Calu3 (cell line): ENCODE results near the gene PCDHGA3. TPM values are rescaled to one million over a fixed set of nuclear protein-coding genes. Genes with fewer than 3 reads are reported as not detected.

ENCODE experiments used
- Bru-seq: library from RNA; stranded (reverse); fragments of 400-500 nt; gene quantifications from one replicate; lab custom pipeline; 2021; lab: Mats Ljungman, UMichigan
- BruChase-seq, 2 experiments: library from RNA; stranded (reverse); fragments of 400-500 nt; gene quantifications; one replicate each; lab custom pipeline; 2021; lab: Mats Ljungman, UMichigan
- BruUV-seq: library from RNA; stranded (reverse); fragments of 400-500 nt; replicated peaks from 2 replicates; lab custom pipeline; 2021; lab: Mats Ljungman, UMichigan
- CTCF ChIA-PET: fragments of 300-600 bp; sonication (Branson Sonifier 250); formaldehyde crosslinking; loops from one replicate; lab custom pipeline; 2022; ENCODE audit warnings: antibody characterized with exemption; lab: Charles Lee
- DNase-seq: peaks from one replicate; pipeline ENCODE4 v3.0.0; 2022
- H3K27ac Mint-ChIP-seq: one replicate; pipeline ENCODE4 v1.8.0; 2022; ENCODE audit warnings: mixed read lengths; ENCODE audit not compliant: unreplicated experiment
- H3K27me3 Mint-ChIP-seq: one replicate; pipeline ENCODE4 v1.8.0; 2022; ENCODE audit warnings: mixed read lengths; ENCODE audit not compliant: unreplicated experiment
- H3K36me3 Mint-ChIP-seq: one replicate; pipeline ENCODE4 v1.8.0; 2022; ENCODE audit warnings: mild to moderate bottlenecking, moderate library complexity, mixed read lengths; ENCODE audit not compliant: insufficient read depth, unreplicated experiment
- H3K4me1 Mint-ChIP-seq: one replicate; pipeline ENCODE4 v1.8.0; 2022; ENCODE audit warnings: mild to moderate bottlenecking, low read depth, mixed read lengths; ENCODE audit not compliant: unreplicated experiment
- H3K4me3 Mint-ChIP-seq: one replicate; pipeline ENCODE4 v1.8.0; 2022; ENCODE audit warnings: mild to moderate bottlenecking, low read depth, moderate library complexity, mixed read lengths; ENCODE audit not compliant: unreplicated experiment
- H3K9me3 Mint-ChIP-seq: one replicate; pipeline ENCODE4 v1.8.0; 2022; ENCODE audit warnings: low read depth, mixed read lengths; ENCODE audit not compliant: unreplicated experiment
- CTCF ChIP-seq: fragments of 200-600 bp; IDR thresholded peaks from one replicate; pipeline ENCODE4 v1.8.0; 2022; ENCODE audit warnings: antibody characterized with exemption; ENCODE audit not compliant: unreplicated experiment
- intact Hi-C: fragments of 100-400 bp; cut with micrococcal nuclease; formaldehyde crosslinking; loops from one replicate; pipeline ENCODE4 v1.10.0; 2022; ENCODE audit not compliant: unreplicated experiment
- long read RNA-seq: library from polyadenylated mRNA; stranded (forward); transcript quantifications from one replicate; pipeline ENCODE4 v2.0.0, GENCODE V29; 2022
- total RNA-seq: library from RNA; stranded (reverse); gene quantifications from 2 replicates; pipeline ENCODE4 v1.2.3, GENCODE V29; 2022

PCDHGA3 gene
- total RNA-seq (not detected in 2 replicates), Bru-seq, nascent RNA (not detected), BruChase-seq, experiment 1, labeled RNA remaining after a 6-hour chase (percentile 4 among the genes with signal in this experiment), BruChase-seq, experiment 2, labeled RNA remaining after a 2-hour chase (percentile 15 among the genes with signal in this experiment)
- long read RNA-seq, result 0 reads

GRCh38 chr5:141343242-141343952 lies at the start of gene PCDHGA3:
TSS of gene PCDHGA3 (plus strand) at chr5:141343829. CDS start at chr5:141344034, 205 bp downstream.
- no peak for DNase-seq
- Mint-ChIP-seq H3K4me1 (no peaks in the 10 kb centered on the region), H3K36me3 (no peaks in the 10 kb centered on the region), H3K9me3 (peaks cover 23% of the 10 kb centered on the region), H3K4me3 (no peak within 1 kb of the TSS), H3K27me3 (no peaks in the 10 kb centered on the region), H3K27ac (no peak within 1 kb of the TSS)
- BruUV-seq, result no TSS peak
- CTCF ChIA-PET, result no interaction called here
- intact Hi-C loops, result no loop called here
- TF ChIP-seq CTCF, result no peak

GRCh38 chr5:141298376-141298775 lies 45.3 kb upstream of the PCDHGA3 start:
- BruUV-seq, result no TSS peak
- TF ChIP-seq CTCF, result no peak
- peaks cover 23% of the 10 kb centered on the region for H3K9me3 Mint-ChIP-seq

GRCh38 chr5:141303756-141304155 lies 39.9 kb upstream of the PCDHGA3 start, which contains the start of gene SLC25A2:
TSS of gene SLC25A2 (minus strand) at chr5:141304049. CDS start at chr5:141303865, 184 bp downstream.
- TF ChIP-seq CTCF, result no peak
- Mint-ChIP-seq H3K9me3 (peaks cover 14% of the 10 kb centered on the region), H3K27ac (no peak within 1 kb of the TSS), H3K4me3 (no peak within 1 kb of the TSS), H3K36me3 (no peaks in the 10 kb centered on the region), H3K27me3 (no peaks in the 10 kb centered on the region), H3K4me1 (no peaks in the 10 kb centered on the region)
- intact Hi-C loops, result no loop called here
- BruUV-seq, result no TSS peak
- no peak for DNase-seq
- CTCF ChIA-PET, result no interaction called here

More at GRCh38 chr5:141298376-141298775, 45.3 kb upstream of the PCDHGA3 start:
- DNase-seq, result no peak
- H3K36me3 Mint-ChIP-seq, result no peaks in the 10 kb centered on the region
- intact Hi-C loops, result no loop called here
- no peaks in the 10 kb centered on the region for H3K27me3 Mint-ChIP-seq
- H3K4me3 Mint-ChIP-seq, result no peak overlapping the region
- H3K4me1 Mint-ChIP-seq, result no peaks in the 10 kb centered on the region
- CTCF ChIA-PET, result interaction anchor here (0.6 kb wide), 1 partner anchor 149 kb away, joined by 3 read pairs; no protein-coding TSS in a partner anchor
- H3K27ac Mint-ChIP-seq, result no peak overlapping the region

GRCh38 chr5:141306630-141307029 lies 37.0 kb upstream of the PCDHGA3 start:
- no peaks in the 10 kb centered on the region for H3K4me1 Mint-ChIP-seq
- no peak for TF ChIP-seq CTCF
- no TSS peak for BruUV-seq
- no peak overlapping the region for H3K4me3 Mint-ChIP-seq
- intact Hi-C loops, result no loop called here
- no peaks in the 10 kb centered on the region for H3K36me3 Mint-ChIP-seq
- no peak for DNase-seq
- H3K27me3 Mint-ChIP-seq, result no peaks in the 10 kb centered on the region
- peaks cover 13% of the 10 kb centered on the region for H3K9me3 Mint-ChIP-seq
- CTCF ChIA-PET, result interaction anchor here (0.6 kb wide), 1 partner anchor 18 kb away, joined by 3 read pairs; no protein-coding TSS in a partner anchor
- no peak overlapping the region for H3K27ac Mint-ChIP-seq
